Measurements from ENCODE around the gene TMC5. TPM values are rescaled to one million over a fixed set of nuclear protein-coding genes. Genes with fewer than 3 reads are reported as not detected.

The TMC5 gene
- total and polyA plus RNA-seq, 2 of the 4 experiments (the other 2 are of a cell fraction): not detected

GRCh38 chr16:19434584-19434983 is 16.9 kb downstream of the TMC5 start:
- ATAC-seq (ENCODE audit: low read depth) (no peak), DNase-seq (no peak)
- intact Hi-C loops (cut with micrococcal nuclease) (no loop called here), dilution Hi-C loops (cut with HindIII; ENCODE audit: low sequenced_read_pairs, unreplicated experiment) (no loop called here), in situ Hi-C loops (cut with MboI; ENCODE audit: low sequenced_read_pairs) (no loop called here)
- Histone ChIP-seq H2BK120ac (ENCODE audit: low read depth, low read length) (no peak overlapping the region), H2AK9ac (replicated peaks; ENCODE audit: low read depth, low read length, poor library complexity) (no peak overlapping the region), H4K5ac (ENCODE audit: low read depth, low read length) (no peak overlapping the region), H3K79me1 (ENCODE audit: low read depth in 1 of 2, low read length in 2 of 2) (no peaks in the 10 kb centered on the region), H3K36me3 (ENCODE audit: control insufficient read depth, insufficient read depth, low read length) (no peaks in the 10 kb centered on the region), H3K4ac (ENCODE audit: low read depth, low read length) (no peak overlapping the region), H3K9me1 (ENCODE audit: insufficient read depth, low read length) (no peaks in the 10 kb centered on the region), H3K27ac (ENCODE audit: insufficient read depth, low read length) (no peak overlapping the region), H3K18ac (ENCODE audit: low read depth, low read length) (no peak overlapping the region), H4K8ac (ENCODE audit: low read depth in 2 of 2, low read length in 2 of 2) (no peak overlapping the region), H3K4me1 (ENCODE audit: control insufficient read depth, insufficient read depth, low read length) (no peaks in the 10 kb centered on the region), H2BK20ac (ENCODE audit: low read depth, low read length) (no peak overlapping the region), H3K56ac (ENCODE audit: extremely low read depth, insufficient read depth, low read length) (no peak overlapping the region), H3K9me3 (ENCODE audit: control insufficient read depth, insufficient read depth, low read length) (no peaks in the 10 kb centered on the region), H2BK15ac (ENCODE audit: low read depth, low read length) (no peak overlapping the region), H2AFZ (replicated peaks; ENCODE audit: low read length, poor library complexity) (no peak overlapping the region), H4K20me1 (ENCODE audit: insufficient read depth, low read length) (no peaks in the 10 kb centered on the region), H4K91ac (ENCODE audit: insufficient read depth, low read depth, low read length) (no peak overlapping the region), H3K27me3 (ENCODE audit: control insufficient read depth, insufficient read depth, low read length) (no peaks in the 10 kb centered on the region), H3K23ac (ENCODE audit: low read depth, low read length) (no peak overlapping the region), H3K4me2 (ENCODE audit: low read depth, low read length) (no peak overlapping the region), H3K4me3 (ENCODE audit: insufficient read depth, low read depth, low read length) (no peak overlapping the region), H2AK5ac (ENCODE audit: low read depth, low read length) (no peak overlapping the region), H3K9ac (ENCODE audit: low read depth, low read length) (no peak overlapping the region), H2BK5ac (ENCODE audit: low read depth, low read length, poor library complexity, severe bottlenecking) (no peak overlapping the region), H3K14ac (replicated peaks; ENCODE audit: low read depth, low read length) (no peak overlapping the region)
- TF ChIP-seq MAZ (IDR thresholded peaks at IDR 0.05; ENCODE audit: borderline replicate concordance, low read depth, low read length): no peak
- no peak for TF ChIP-seq SMC3 (IDR thresholded peaks at IDR 0.05; ENCODE audit: low read depth, low read length)
- no TSS peak for BruUV-seq (replicated peaks)
- CTCF ChIA-PET: no interaction called here
- WGBS, 2 experiments (ENCODE audit: extremely low coverage in 2 of 2, insufficient read length in 1 of 2): no CpG with 5 or more reads among the region's 1 CpG
- POLR2A ChIA-PET (ENCODE audit: unreplicated experiment): no interaction called here

All from IMR-90 (cell line).